OCI-LY7 (cell line): Measurements from ENCODE around the gene GPR75. TPM values are rescaled to one million over a fixed set of nuclear protein-coding genes. Genes with fewer than 3 reads are reported as not detected.

Experiments used
- BruUV-seq: library from RNA; stranded (reverse); fragments of 400-500 nt; replicated peaks from 2 replicates; lab custom pipeline; 2021; lab: Mats Ljungman, UMichigan
- CTCF ChIA-PET: fragments of 300-600 bp; sonication (Branson Sonifier 250); formaldehyde crosslinking; loops from one replicate; lab custom pipeline; 2022; ENCODE audit warnings: antibody characterized with exemption; ENCODE audit not compliant: unreplicated experiment; lab: Charles Lee
- POLR2A ChIA-PET: fragments of 300-600 bp; sonication (Branson Sonifier 250); formaldehyde crosslinking; loops from one replicate; lab custom pipeline; 2022; ENCODE audit warnings: antibody characterized with exemption; lab: Charles Lee
- DNase-seq: peaks from one replicate; pipeline ENCODE4 v3.0.0-alpha.2; 2015; ENCODE audit warnings: low spot score
- H2AFZ ChIP-seq: fragments of 200-600 bp; sonication (generic), shearing (Covaris generic); 2 replicates; pipeline ENCODE4 v1.6.1; 2014; ENCODE audit warnings: mild to moderate bottlenecking, antibody characterized with exemption, low read length, moderate library complexity
- H3K27ac ChIP-seq: fragments of 200-600 bp; sonication (generic); 2 replicates; pipeline ENCODE4 v1.5.1; 2014; ENCODE audit warnings: mixed run types, low read depth, mild to moderate bottlenecking, moderate library complexity, low read length, inconsistent platforms; ENCODE audit not compliant: poor library complexity, severe bottlenecking
- H3K36me3 ChIP-seq: fragments of 200-600 bp; sonication (generic); 2 replicates; pipeline ENCODE4 v1.6.1; 2014; ENCODE audit warnings: mild to moderate bottlenecking, antibody characterized with exemption, low read length, moderate library complexity, mixed read lengths; ENCODE audit not compliant: insufficient read depth
- H3K4me1 ChIP-seq: fragments of 200-600 bp; sonication (generic); 2 replicates; pipeline ENCODE4 v1.5.1; 2014; ENCODE audit warnings: mild to moderate bottlenecking, low read length; ENCODE audit not compliant: insufficient read depth, poor library complexity, severe bottlenecking
- H3K4me2 ChIP-seq: fragments of 200-600 bp; sonication (generic); 2 replicates; pipeline ENCODE4 v1.6.1; 2014; ENCODE audit warnings: mild to moderate bottlenecking, low read length
- H3K4me3 ChIP-seq: fragments of 200-600 bp; sonication (generic); 2 replicates; pipeline ENCODE4 v1.5.1; 2014; ENCODE audit warnings: mild to moderate bottlenecking, low read depth, low read length; ENCODE audit not compliant: poor library complexity, severe bottlenecking
- H3K79me2 ChIP-seq: fragments of 200-600 bp; sonication (generic); 2 replicates; pipeline ENCODE4 v1.6.1; 2016; ENCODE audit warnings: low read depth, mild to moderate bottlenecking, low read length, moderate library complexity, mixed read lengths; ENCODE audit not compliant: insufficient read depth
- H3K9me2 ChIP-seq: fragments of 200-600 bp; sonication (generic); 2 replicates; pipeline ENCODE4 v1.6.1; 2016; ENCODE audit warnings: mild to moderate bottlenecking, low read length, mixed read lengths; ENCODE audit not compliant: insufficient read depth
- H3K9me3 ChIP-seq: fragments of 200-600 bp; sonication (generic); 2 replicates; pipeline ENCODE4 v1.6.1; 2014; ENCODE audit warnings: mild to moderate bottlenecking, mixed run types, low read length, mixed read lengths
- H4K20me1 ChIP-seq: fragments of 200-600 bp; sonication (generic); 2 replicates; pipeline ENCODE4 v1.6.1; 2014; ENCODE audit warnings: mild to moderate bottlenecking, antibody characterized with exemption, low read length, moderate library complexity, mixed read lengths; ENCODE audit not compliant: insufficient read depth
- EZH2phosphoT487 ChIP-seq: fragments of 200-600 bp; sonication (generic); IDR thresholded peaks from 2 replicates; pipeline ENCODE4 v1.6.1; 2018; ENCODE audit warnings: low read depth, borderline replicate concordance, mild to moderate bottlenecking, mixed run types, antibody characterized with exemption, low read length, moderate library complexity, mixed read lengths
- intact Hi-C: fragments of 100-400 bp; cut with micrococcal nuclease; formaldehyde crosslinking; loops from one replicate; pipeline ENCODE4 v1.10.0; 2022; ENCODE audit not compliant: unreplicated experiment
- total RNA-seq, 2 experiments: library from RNA; depleted of rRNA in 1 of 2; stranded (reverse); fragments of >200 nt in 1 of 2; shearing (Covaris generic) in 1 of 2; gene quantifications; 2 replicates each; pipeline ENCODE4 v1.2.3, GENCODE V29; 2014 to 2022
- TF ChIP-seq, protein P1 (sequence below): fragments of 200-600 bp; sonication (generic); conservative IDR thresholded peaks from 2 replicates; pipeline ENCODE4 v1.5.1; 2014; ENCODE audit warnings: mild to moderate bottlenecking, antibody characterized with exemption, low read length, moderate library complexity, mixed read lengths

Gene GPR75
- total RNA-seq, 2 experiments from 2014 or later: 4.8 to 5.7 TPM

DNA sequence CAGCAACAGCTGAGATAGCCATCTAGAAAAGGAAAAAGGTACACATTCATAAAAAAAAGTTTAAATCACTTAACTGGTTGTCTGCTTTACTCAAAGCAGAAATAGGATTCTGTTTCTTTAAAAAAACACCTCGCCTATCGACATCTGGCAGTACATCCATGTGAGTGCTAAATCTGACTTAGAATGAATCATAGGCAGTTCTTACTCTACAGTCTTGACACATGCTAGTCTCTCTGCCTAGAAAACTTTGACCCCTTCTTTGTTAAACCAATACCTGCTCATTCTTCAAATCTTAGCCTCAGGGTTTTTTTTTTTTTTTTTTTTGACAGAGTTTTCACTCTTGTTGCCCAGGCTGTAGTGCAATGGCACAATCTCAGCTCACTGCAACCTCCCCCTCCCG, 37.1 kb upstream of the GPR75 start:
- no peaks in the 10 kb centered on the region for H3K79me2 ChIP-seq
- BruUV-seq: no TSS peak
- no peaks in the 10 kb centered on the region for H3K9me2 ChIP-seq
- peaks cover 99% of the 10 kb centered on the region for H3K36me3 ChIP-seq
- intact Hi-C loops: no loop called here
- no peak overlapping the region for H3K27ac ChIP-seq
- TF ChIP-seq, protein P1, sequence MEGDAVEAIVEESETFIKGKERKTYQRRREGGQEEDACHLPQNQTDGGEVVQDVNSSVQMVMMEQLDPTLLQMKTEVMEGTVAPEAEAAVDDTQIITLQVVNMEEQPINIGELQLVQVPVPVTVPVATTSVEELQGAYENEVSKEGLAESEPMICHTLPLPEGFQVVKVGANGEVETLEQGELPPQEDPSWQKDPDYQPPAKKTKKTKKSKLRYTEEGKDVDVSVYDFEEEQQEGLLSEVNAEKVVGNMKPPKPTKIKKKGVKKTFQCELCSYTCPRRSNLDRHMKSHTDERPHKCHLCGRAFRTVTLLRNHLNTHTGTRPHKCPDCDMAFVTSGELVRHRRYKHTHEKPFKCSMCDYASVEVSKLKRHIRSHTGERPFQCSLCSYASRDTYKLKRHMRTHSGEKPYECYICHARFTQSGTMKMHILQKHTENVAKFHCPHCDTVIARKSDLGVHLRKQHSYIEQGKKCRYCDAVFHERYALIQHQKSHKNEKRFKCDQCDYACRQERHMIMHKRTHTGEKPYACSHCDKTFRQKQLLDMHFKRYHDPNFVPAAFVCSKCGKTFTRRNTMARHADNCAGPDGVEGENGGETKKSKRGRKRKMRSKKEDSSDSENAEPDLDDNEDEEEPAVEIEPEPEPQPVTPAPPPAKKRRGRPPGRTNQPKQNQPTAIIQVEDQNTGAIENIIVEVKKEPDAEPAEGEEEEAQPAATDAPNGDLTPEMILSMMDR: no peak
- TF ChIP-seq EZH2phosphoT487: no peak
- no peaks in the 10 kb centered on the region for H3K4me1 ChIP-seq
- no peaks in the 10 kb centered on the region for H3K9me3 ChIP-seq
- H2AFZ ChIP-seq: no peak overlapping the region
- no peaks in the 10 kb centered on the region for H4K20me1 ChIP-seq
- CTCF ChIA-PET: no interaction called here
- H3K4me3 ChIP-seq: no peak overlapping the region
- DNase-seq: no peak
- POLR2A ChIA-PET: interaction anchor here (0.9 to 1.1 kb wide), 2 partner anchors 35 to 326 kb away, joined by 3 to 5 read pairs; no protein-coding TSS in a partner anchor
- H3K4me2 ChIP-seq: no peak overlapping the region

DNA sequence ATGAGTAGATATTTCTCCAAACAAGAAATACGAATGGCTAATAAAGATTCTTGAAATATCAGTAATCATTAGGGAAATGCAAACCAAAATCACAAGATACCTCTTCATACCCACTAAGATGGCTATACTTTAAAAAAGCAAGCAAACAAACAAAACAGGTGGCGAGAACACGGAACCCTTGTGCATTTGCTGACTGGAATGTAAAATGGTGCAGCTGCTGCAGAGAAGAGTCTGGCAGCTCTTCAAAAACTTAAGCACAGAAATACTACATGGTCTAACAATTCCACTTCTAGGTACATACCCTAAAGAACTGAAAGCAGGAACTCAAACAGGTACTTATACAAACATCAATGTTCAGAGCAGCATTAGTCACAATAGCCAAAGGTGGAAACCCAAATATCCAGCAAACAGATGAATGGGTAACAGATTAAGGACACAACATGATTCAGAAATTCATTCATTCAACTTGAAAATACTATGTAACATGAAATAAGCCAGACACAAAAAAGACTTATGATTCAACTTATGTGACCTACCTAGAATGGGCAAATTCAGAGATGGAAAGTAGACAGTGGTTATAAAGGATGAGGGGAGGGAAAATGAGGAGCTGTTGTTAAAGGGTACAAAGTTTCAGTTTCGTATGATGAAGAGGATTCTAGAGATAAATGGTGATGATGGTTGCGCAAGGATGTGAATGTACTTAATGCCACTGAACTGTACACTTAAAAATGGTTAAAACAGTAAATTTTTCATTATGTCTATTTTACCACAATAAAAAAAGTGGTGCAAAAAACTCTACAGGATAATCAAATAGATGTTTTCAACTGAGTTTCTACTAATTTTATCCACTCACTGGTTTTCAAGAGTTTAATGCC, 26.9 kb upstream of the GPR75 start:
- ChIA-PET CTCF (no interaction called here), POLR2A (interaction anchor here (0.8 to 2.4 kb wide), 3 partner anchors 10 to 53 kb away, joined by 3 to 11 read pairs (median 10); no protein-coding TSS in a partner anchor)
- Histone ChIP-seq H4K20me1 (no peaks in the 10 kb centered on the region), H3K4me1 (no peaks in the 10 kb centered on the region), H3K4me2 (no peak overlapping the region), H3K9me2 (no peaks in the 10 kb centered on the region), H3K4me3 (no peak overlapping the region), H2AFZ (no peak overlapping the region), H3K27ac (no peak overlapping the region), H3K9me3 (no peaks in the 10 kb centered on the region), H3K36me3 (peaks cover 98% of the 10 kb centered on the region), H3K79me2 (no peaks in the 10 kb centered on the region)
- no peak for DNase-seq
- TF ChIP-seq, protein P1: no peak
- no TSS peak for BruUV-seq
- intact Hi-C loops: no loop called here

DNA sequence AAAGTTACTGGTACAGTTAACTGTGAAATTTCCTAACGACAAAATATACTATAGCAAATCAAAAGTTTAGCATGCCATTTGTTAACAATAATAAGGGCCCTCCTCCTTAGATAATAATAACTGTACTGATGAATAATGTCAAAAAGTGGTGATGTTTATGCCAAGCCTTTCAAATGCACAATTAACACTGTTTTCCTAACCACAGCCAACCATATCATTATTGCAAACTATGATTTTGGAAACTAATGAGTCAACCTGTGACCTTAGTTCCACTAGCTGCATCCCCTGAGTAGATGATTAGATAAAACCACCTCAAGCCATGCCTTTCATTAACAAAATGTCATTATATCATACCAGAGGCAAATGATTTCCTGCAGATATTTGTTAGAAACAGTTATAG, 25.1 kb upstream of the GPR75 start:
- Histone ChIP-seq H2AFZ (no peak overlapping the region), H4K20me1 (no peaks in the 10 kb centered on the region), H3K9me2 (no peaks in the 10 kb centered on the region), H3K9me3 (no peaks in the 10 kb centered on the region), H3K36me3 (peaks cover 98% of the 10 kb centered on the region), H3K27ac (no peak overlapping the region), H3K79me2 (no peaks in the 10 kb centered on the region), H3K4me2 (no peak overlapping the region), H3K4me3 (no peak overlapping the region), H3K4me1 (no peaks in the 10 kb centered on the region)
- DNase-seq: no peak
- TF ChIP-seq, protein P1: no peak
- TF ChIP-seq EZH2phosphoT487: no peak
- ChIA-PET CTCF (no interaction called here), POLR2A (interaction anchor here (1.5 to 2.4 kb wide), 2 partner anchors 8 to 13 kb away, joined by 10 to 11 read pairs; no protein-coding TSS in a partner anchor)
- intact Hi-C loops: no loop called here
- BruUV-seq: no TSS peak
